HepG2 (cell line): Measurements from ENCODE around the gene HTRA3. TPM values are rescaled to one million over a fixed set of nuclear protein-coding genes. Genes with fewer than 3 reads are reported as not detected.

Source experiments
- ATAC-seq: fragments of 200-7000 bp; cut with Tn5 transposase; 3 replicates; pipeline ENCODE4 v1.9.1; 2020; ENCODE audit warnings: mild to moderate bottlenecking, moderate library complexity
- BruUV-seq: library from RNA; stranded (reverse); fragments of 400-500 nt; replicated peaks from 2 replicates; lab custom pipeline; 2021; lab: Mats Ljungman, UMichigan
- CTCF ChIA-PET: fragments of 300-600 bp; formaldehyde crosslinking; extraction: SDS; loops from one replicate; lab custom pipeline; 2021; ENCODE audit warnings: low total read pairs, inconsistent platforms, low intra/inter-chr PET ratio; lab: Yijun Ruan, JAX
- POLR2A ChIA-PET: fragments of 350-600 bp; sonication (Branson Sonifier 250); formaldehyde crosslinking; loops from one replicate; lab custom pipeline; 2020; ENCODE audit warnings: antibody characterized with exemption, inconsistent platforms; lab: Yijun Ruan, JAX
- DNase-seq: peaks from one replicate; pipeline ENCODE4 v3.0.0-alpha.2; 2015; ENCODE audit warnings: low spot score
- FAIRE-seq: peaks from 3 replicates; lab custom pipeline; 2011; peaks lifted over from hg19 to GRCh38; lab: Jason Lieb, UNC
- H2AFZ ChIP-seq: one replicate; pipeline ENCODE4 v1.6.1; 2011; ENCODE audit warnings: low read length, inconsistent platforms
- H3K27ac ChIP-seq: fragments of 300-600 bp; 3 replicates; pipeline ENCODE4 v1.8.0; 2011; ENCODE audit warnings: mixed run types, mild to moderate bottlenecking, mixed read lengths, low read length, inconsistent platforms; ENCODE audit not compliant: insufficient read depth; ENCODE audit errors: extremely low read length
- H3K27me3 ChIP-seq, 2 experiments: fragments of 200-600 bp in 1 of 2; 2 replicates in 1 of 2; 3 replicates in 1 of 2; pipeline versions ENCODE4 v1.6.0 to v1.8.0; 2011; ENCODE audit warnings: low read length in 2 of 2, mild to moderate bottlenecking in 2 of 2, moderate library complexity in 2 of 2, inconsistent platforms in 1 of 2; ENCODE audit not compliant: insufficient read depth in 2 of 2, control insufficient read depth in 1 of 2
- H3K36me3 ChIP-seq, 2 experiments: fragments of 200-600 bp in 1 of 2; replicated peaks in 1 of 2; 2 replicates in 1 of 2; 3 replicates in 1 of 2; pipeline versions ENCODE4 v1.5.1 to v1.8.0; 2011; ENCODE audit warnings: low read length in 2 of 2, inconsistent platforms in 1 of 2; ENCODE audit not compliant: insufficient read depth in 2 of 2, control insufficient read depth in 1 of 2
- H3K4me1 ChIP-seq: 2 replicates; pipeline ENCODE4 v1.5.1; 2012; ENCODE audit warnings: low read length, inconsistent platforms; ENCODE audit not compliant: insufficient read depth
- H3K4me2 ChIP-seq: 2 replicates; pipeline ENCODE4 v1.6.0; 2011; ENCODE audit warnings: low read depth, low read length, inconsistent platforms
- H3K4me3 ChIP-seq, 3 experiments: fragments of 200-600 bp in 1 of 3; sonication (generic), shearing (Covaris generic) in 1 of 3; replicated peaks in 1 of 3; 2 replicates each; pipeline ENCODE4 v1.5.1; 2011 to 2016; ENCODE audit warnings: low read length in 3 of 3, inconsistent platforms in 2 of 3, low read depth in 2 of 3, mild to moderate bottlenecking in 2 of 3, control low read depth in 1 of 3, mixed read lengths in 1 of 3; ENCODE audit not compliant: insufficient read depth in 1 of 3
- H3K79me2 ChIP-seq: one replicate; pipeline ENCODE4 v1.6.1; 2011; ENCODE audit warnings: low read length, inconsistent platforms; ENCODE audit not compliant: insufficient read depth
- H3K9ac ChIP-seq: 2 replicates; pipeline ENCODE4 v1.6.0; 2011; ENCODE audit warnings: mild to moderate bottlenecking, low read depth, low read length, inconsistent platforms; ENCODE audit not compliant: insufficient read depth
- H3K9me3 ChIP-seq: 2 replicates; pipeline ENCODE4 v1.5.1; 2012; ENCODE audit warnings: mild to moderate bottlenecking, low read length
- H4K20me1 ChIP-seq: 2 replicates; pipeline ENCODE4 v1.6.0; 2011; ENCODE audit warnings: inconsistent platforms, mild to moderate bottlenecking, low read length, moderate library complexity; ENCODE audit not compliant: insufficient read depth
- CENPX ChIP-seq: sonication (generic); formaldehyde crosslinking; IDR thresholded peaks from 2 replicates; pipeline ENCODE4 v1.9.0; 2021; ENCODE audit warnings: mild to moderate bottlenecking, missing genetic modification reagents, moderate library complexity
- FOXA3 ChIP-seq: IDR thresholded peaks from 2 replicates; pipeline ENCODE4 v1.6.1; 2016; ENCODE audit warnings: missing genetic modification reagents, missing compliant biosample characterization
- MEF2D ChIP-seq: sonication (generic); formaldehyde crosslinking; IDR thresholded peaks from 2 replicates; pipeline ENCODE4 v1.5.1; 2020; ENCODE audit warnings: mild to moderate bottlenecking, missing genetic modification reagents
- ZNF205 ChIP-seq: IDR thresholded peaks from 2 replicates; pipeline ENCODE4 v1.6.1; 2018; ENCODE audit warnings: missing biosample characterization, missing genetic modification reagents
- ZNF230 ChIP-seq: sonication (generic); formaldehyde crosslinking; IDR thresholded peaks from 2 replicates; pipeline ENCODE4 v1.4.0; 2020; ENCODE audit warnings: mild to moderate bottlenecking, missing genetic modification reagents
- ZNF331 ChIP-seq: sonication (generic); formaldehyde crosslinking; IDR thresholded peaks from 2 replicates; pipeline ENCODE4 v1.4.0; 2020; ENCODE audit warnings: missing genetic modification reagents
- ZNF883 ChIP-seq: sonication (generic); formaldehyde crosslinking; IDR thresholded peaks from 2 replicates; pipeline ENCODE4 v1.5.1; 2020; ENCODE audit warnings: mild to moderate bottlenecking, missing genetic modification reagents; ENCODE audit errors: not compliant biosample characterization
- WGBS: methylation state at CpG from one replicate; pipeline ENCODE4 v1.1.6; 2017; ENCODE audit warnings: low lambda C conversion rate; 5-methylcytosine and 5-hydroxymethylcytosine counted together
- in situ Hi-C: cut with HindIII; loops from 2 replicates; pipeline ENCODE4 v1.10.0; 2017; ENCODE audit warnings: low pct_unique_long_range_greater_than_20kb; ENCODE audit not compliant: extremely low pct_ligation_motif_present
- intact Hi-C: fragments of 100-400 bp; cut with micrococcal nuclease; formaldehyde crosslinking; loops from one replicate; pipeline ENCODE4 v1.10.0; 2022; ENCODE audit not compliant: unreplicated experiment
- polyA plus RNA-seq, 8 experiments: library from polyadenylated mRNA; depleted of rRNA in 3 of 8; stranded (reverse) in 7 of 8; unstranded in 1 of 8; fragments of >200 nt; fragmentation: Illumina TruSeq in 4 of 8; extraction: Trizol in 4 of 8; gene quantifications; 2 replicates each; pipeline versions ENCODE4 v1.2.1 to v1.2.3, GENCODE V29; 2011 to 2016; ENCODE audit warnings: low read depth in 4 of 8, missing spikeins in 1 of 8, mixed read lengths in 1 of 8; ENCODE audit not compliant: insufficient read depth in 1 of 8
- total RNA-seq, 5 experiments: library from RNA; depleted of rRNA; stranded (reverse); fragments of >200 nt; fragmentation: Illumina TruSeq; extraction: Trizol; gene quantifications; 2 replicates each; pipeline ENCODE4 v1.2.3, GENCODE V29; 2016; ENCODE audit warnings: low read depth in 1 of 5
- TF ChIP-seq, protein P1 (sequence below): sonication (generic); formaldehyde crosslinking; IDR thresholded peaks from 2 replicates; pipeline ENCODE4 v1.9.0; 2022; ENCODE audit warnings: low read depth, missing genetic modification reagents

Gene HTRA3
- total and polyA plus RNA-seq, 2 of the 13 experiments (the other 11 are each of a cell fraction or from before 2014, with no cell fraction given) = 0.17 TPM; not detected in 1

DNA sequence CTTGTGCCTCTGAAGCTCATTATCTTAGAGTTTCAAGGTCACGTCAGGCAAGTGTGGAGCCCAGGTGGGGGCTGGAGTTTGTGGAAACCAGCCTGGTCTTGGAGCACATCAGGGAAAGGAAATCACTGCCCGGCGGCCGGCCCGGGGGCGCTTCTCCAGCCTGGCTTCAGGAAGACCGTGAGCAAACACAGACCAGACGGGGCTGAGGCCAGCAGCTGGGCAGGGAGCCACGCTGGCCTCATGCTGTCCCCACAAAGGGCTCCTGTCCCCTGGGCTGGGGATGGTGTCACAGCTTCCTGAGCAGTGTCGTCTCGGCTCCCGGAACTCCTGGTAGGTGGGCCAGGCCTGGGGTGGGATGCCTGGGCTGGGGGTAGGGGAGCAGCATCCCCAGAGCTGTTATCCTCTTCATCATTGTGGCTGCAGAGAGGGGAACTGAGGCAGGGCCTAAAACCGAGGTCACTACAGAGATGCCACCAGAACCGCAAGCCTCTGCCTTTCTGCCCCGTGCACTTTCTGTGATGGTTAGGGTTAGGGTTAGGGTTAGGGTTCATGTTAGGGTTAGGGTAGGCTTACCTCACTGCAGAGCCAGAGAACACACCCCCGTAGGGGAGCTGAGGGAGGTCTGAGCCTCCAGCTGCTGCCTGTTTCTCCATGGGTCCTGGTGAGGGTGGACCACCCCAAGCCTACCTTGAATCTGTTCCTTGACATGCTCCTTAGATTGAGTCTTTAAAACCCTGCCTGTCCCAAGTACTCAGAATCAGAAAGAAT is 77.5 kb downstream of the HTRA3 start:
- ATAC-seq (peak; percentile 12; the same call in 2 of the 3 replicates), DNase-seq (no peak), FAIRE-seq (no peak)
- 2% methylated on average over 6 of the region's 16 CpGs for WGBS
- H4K20me1 ChIP-seq = no peaks in the 10 kb centered on the region; the same call in 1 of the 2 replicates
- BruUV-seq = no TSS peak
- H2AFZ ChIP-seq = no peak overlapping the region
- intact Hi-C loops = no loop called here
- H3K4me3 ChIP-seq = no peak overlapping the region
- in situ Hi-C loops = no loop called here
- no peaks in the 10 kb centered on the region for H3K9me3 ChIP-seq
- H3K27me3 ChIP-seq = peaks cover 7 to 45% of the 10 kb centered on the region in 2 experiments; a peak in 4 of 5 replicates
- no peaks in the 10 kb centered on the region for H3K79me2 ChIP-seq
- H3K4me1 ChIP-seq = peaks cover 24% of the 10 kb centered on the region
- CTCF ChIA-PET = no interaction called here
- no peak overlapping the region for H3K27ac ChIP-seq
- H3K4me2 ChIP-seq = no peak overlapping the region
- no peak overlapping the region for H3K9ac ChIP-seq
- POLR2A ChIA-PET = no interaction called here
- no peaks in the 10 kb centered on the region for H3K36me3 ChIP-seq
- no peak for TF ChIP-seq CENPX (CRISPR knock-in tag)
- TF ChIP-seq, protein P1, sequence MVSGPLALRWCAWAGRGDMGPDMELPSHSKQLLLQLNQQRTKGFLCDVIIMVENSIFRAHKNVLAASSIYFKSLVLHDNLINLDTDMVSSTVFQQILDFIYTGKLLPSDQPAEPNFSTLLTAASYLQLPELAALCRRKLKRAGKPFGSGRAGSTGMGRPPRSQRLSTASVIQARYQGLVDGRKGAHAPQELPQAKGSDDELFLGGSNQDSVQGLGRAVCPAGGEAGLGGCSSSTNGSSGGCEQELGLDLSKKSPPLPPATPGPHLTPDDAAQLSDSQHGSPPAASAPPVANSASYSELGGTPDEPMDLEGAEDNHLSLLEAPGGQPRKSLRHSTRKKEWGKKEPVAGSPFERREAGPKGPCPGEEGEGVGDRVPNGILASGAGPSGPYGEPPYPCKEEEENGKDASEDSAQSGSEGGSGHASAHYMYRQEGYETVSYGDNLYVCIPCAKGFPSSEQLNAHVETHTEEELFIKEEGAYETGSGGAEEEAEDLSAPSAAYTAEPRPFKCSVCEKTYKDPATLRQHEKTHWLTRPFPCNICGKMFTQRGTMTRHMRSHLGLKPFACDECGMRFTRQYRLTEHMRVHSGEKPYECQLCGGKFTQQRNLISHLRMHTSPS (CRISPR knock-in tag) = no peak
- TF ChIP-seq ZNF230 (CRISPR knock-in tag) = no peak
- no peak for TF ChIP-seq FOXA3 (CRISPR knock-in tag)
- no peak for TF ChIP-seq ZNF331 (CRISPR knock-in tag)
- TF ChIP-seq ZNF883 = no peak
- no peak for TF ChIP-seq ZNF205 (CRISPR knock-in tag)
- TF ChIP-seq MEF2D (CRISPR knock-in tag) = no peak
